GM12878 (cell line): Measurements from ENCODE around the gene SLC24A3. TPM values are rescaled to one million over a fixed set of nuclear protein-coding genes. Genes with fewer than 3 reads are reported as not detected.

Experiments used
- ATAC-seq: fragments of 200-7000 bp; cut with Tn5 transposase; 3 replicates; pipeline ENCODE4 v1.9.1; 2020; ENCODE audit warnings: mild to moderate bottlenecking, moderate library complexity
- BruUV-seq: library from RNA; stranded (reverse); fragments of 400-500 nt; replicated peaks from 2 replicates; lab custom pipeline; 2021; lab: Mats Ljungman, UMichigan
- CTCF ChIA-PET: fragments of 300-600 bp; sonication (Branson Sonifier 250); formaldehyde crosslinking; extraction: SDS; loops from one replicate; lab custom pipeline; 2021; ENCODE audit warnings: inconsistent platforms; lab: Yijun Ruan, JAX
- POLR2A ChIA-PET: fragments of 350-600 bp; formaldehyde crosslinking; extraction: SDS; loops from one replicate; lab custom pipeline; 2021; ENCODE audit warnings: inconsistent platforms; lab: Charles Lee
- RAD21 ChIA-PET: fragments of 300-600 bp; sonication (Branson Sonifier 250); formaldehyde crosslinking; loops from one replicate; lab custom pipeline; 2023; ENCODE audit warnings: antibody characterized with exemption; ENCODE audit not compliant: unreplicated experiment; lab: Charles Lee
- SMC1A ChIA-PET: fragments of 300-600 bp; sonication (Branson Sonifier 250); formaldehyde crosslinking; loops from one replicate; lab custom pipeline; 2023; ENCODE audit not compliant: unreplicated experiment, uncharacterized antibody; lab: Charles Lee
- DNase-seq: peaks from one replicate; pipeline ENCODE4 v3.0.0-alpha.2; 2011; ENCODE audit warnings: low read depth, low spot score
- FAIRE-seq: peaks from 3 replicates; lab custom pipeline; 2011; peaks lifted over from hg19 to GRCh38; lab: Jason Lieb, UNC
- H2AFZ ChIP-seq: 2 replicates; pipeline ENCODE4 v1.6.0; 2011; ENCODE audit warnings: low read depth, low read length, control low read depth; ENCODE audit not compliant: control insufficient read depth
- H3K27ac ChIP-seq: 2 replicates; pipeline ENCODE4 v1.5.1; 2011; ENCODE audit warnings: control low read depth; ENCODE audit not compliant: control insufficient read depth, insufficient read depth
- H3K27me3 ChIP-seq, 2 experiments: replicated peaks in 1 of 2; 2 replicates each; pipeline versions ENCODE4 v1.6.0 to v1.6.1; 2011; ENCODE audit warnings: low read length in 1 of 2; ENCODE audit not compliant: control insufficient read depth in 2 of 2, insufficient read depth in 2 of 2
- H3K36me3 ChIP-seq, 2 experiments: 2 replicates each; pipeline ENCODE4 v1.5.1; 2011; ENCODE audit warnings: low read length in 1 of 2; ENCODE audit not compliant: control insufficient read depth in 2 of 2, insufficient read depth in 2 of 2
- H3K4me1 ChIP-seq: 2 replicates; pipeline ENCODE4 v1.6.1; 2011; ENCODE audit warnings: mild to moderate bottlenecking, low read length, moderate library complexity, mixed read lengths; ENCODE audit not compliant: control insufficient read depth, insufficient read depth
- H3K4me2 ChIP-seq: 2 replicates; pipeline ENCODE4 v1.6.0; 2011; ENCODE audit warnings: control low read depth; ENCODE audit not compliant: control insufficient read depth, insufficient read depth
- H3K4me3 ChIP-seq: fragments of 200-600 bp; sonication (generic); 2 replicates; pipeline ENCODE4 v1.5.1; 2016
- H3K79me2 ChIP-seq: 2 replicates; pipeline ENCODE4 v1.6.0; 2011; ENCODE audit warnings: low read length; ENCODE audit not compliant: control insufficient read depth, insufficient read depth
- H3K9ac ChIP-seq: 2 replicates; pipeline ENCODE4 v1.8.0; 2011; ENCODE audit warnings: low read length, control low read depth, mixed read lengths; ENCODE audit not compliant: control insufficient read depth, insufficient read depth
- H3K9me3 ChIP-seq: replicated peaks from 3 replicates; pipeline ENCODE4 v1.5.1; 2011; ENCODE audit warnings: mild to moderate bottlenecking, low read length; ENCODE audit not compliant: control insufficient read depth, insufficient read depth
- H4K20me1 ChIP-seq: 2 replicates; pipeline ENCODE4 v1.6.0; 2011; ENCODE audit not compliant: control insufficient read depth, insufficient read depth
- BHLHE40 ChIP-seq, 2 experiments: fragments of 450-650 bp in 1 of 2; IDR thresholded peaks; 2 replicates each; pipeline ENCODE4 v1.6.1; 2011 to 2017; ENCODE audit warnings: low read depth in 2 of 2, borderline replicate concordance in 1 of 2, improper control_type of control experiment in 1 of 2, low read length in 1 of 2, mild to moderate bottlenecking in 1 of 2
- E2F4 ChIP-seq: IDR thresholded peaks from 2 replicates; pipeline ENCODE4 v1.6.1; 2012; ENCODE audit warnings: low read depth, low read length, improper control_type of control experiment
- HDAC6 ChIP-seq: fragments of 200-600 bp; sonication (generic); IDR thresholded peaks from one replicate; pipeline ENCODE4 v1.8.0; 2017; ENCODE audit warnings: antibody characterized with exemption; ENCODE audit not compliant: unreplicated experiment
- HDGF ChIP-seq: fragments of 450-650 bp; IDR thresholded peaks from 2 replicates; pipeline ENCODE4 v1.6.1; 2016; ENCODE audit warnings: antibody characterized with exemption
- NR2F1 ChIP-seq: fragments of 450-650 bp; conservative IDR thresholded peaks from 2 replicates; pipeline ENCODE4 v1.6.1; 2017; ENCODE audit warnings: mild to moderate bottlenecking
- POLR2AphosphoS2 ChIP-seq: IDR thresholded peaks from 2 replicates; pipeline ENCODE4 v1.6.1; 2011; ENCODE audit warnings: low read depth, mild to moderate bottlenecking, low read length, improper control_type of control experiment, moderate library complexity
- RUNX3 ChIP-seq: IDR thresholded peaks from 2 replicates; pipeline ENCODE4 v1.6.1; 2012; ENCODE audit warnings: low read length, inconsistent platforms
- SKIL ChIP-seq: fragments of 450-650 bp; IDR thresholded peaks from 2 replicates; pipeline ENCODE4 v1.6.1; 2017; ENCODE audit warnings: mild to moderate bottlenecking, low read depth, inconsistent platforms; ENCODE audit not compliant: poor library complexity, severe bottlenecking
- YY1 ChIP-seq: IDR thresholded peaks from 2 replicates; pipeline ENCODE4 v1.6.1; 2011; ENCODE audit warnings: low read depth, mild to moderate bottlenecking, low read length
- ZNF384 ChIP-seq: IDR thresholded peaks from 2 replicates; pipeline ENCODE4 v1.6.1; 2012; ENCODE audit warnings: low read depth, mild to moderate bottlenecking, low read length, improper control_type of control experiment, borderline replicate concordance
- ZNF687 ChIP-seq: fragments of 450-650 bp; IDR thresholded peaks from 2 replicates; pipeline ENCODE4 v1.6.1; 2017; ENCODE audit warnings: mild to moderate bottlenecking, moderate library complexity
- WGBS: methylation state at CpG from one replicate; pipeline ENCODE4 v1.1.6; 2016; ENCODE audit warnings: low lambda C conversion rate; ENCODE audit not compliant: insufficient replicate concordance, insufficient coverage; ENCODE audit errors: missing lambda C conversion rate; 5-methylcytosine and 5-hydroxymethylcytosine counted together
- in situ Hi-C: fragments of 300-500 bp; cut with MboI; formaldehyde crosslinking; loops from 9 replicates; pipeline ENCODE4 v1.14.3; 2018; ENCODE audit warnings: mixed read lengths
- intact Hi-C: fragments of 100-400 bp; cut with micrococcal nuclease; formaldehyde crosslinking; loops from one replicate; pipeline ENCODE4 v1.14.2; 2022; ENCODE audit not compliant: unreplicated experiment
- polyA plus RNA-seq, 11 experiments: library from polyadenylated mRNA; depleted of rRNA in 4 of 11; unstranded in 6 of 11; stranded (reverse) in 5 of 11; fragments of >200 nt; fragmentation: Nextera tagmentation in 4 of 11; fragmentation: Illumina TruSeq in 1 of 11; extraction: Ambion mirVana in 4 of 11; extraction: Trizol in 1 of 11; gene quantifications; 1 replicate in 1 of 11; 2 replicates in 10 of 11; pipeline versions ENCODE4 v1.2.1 to v1.2.3, GENCODE V29; 2011 to 2016; ENCODE audit warnings: inconsistent platforms in 2 of 11, missing spikeins in 2 of 11, low read depth in 1 of 11
- total RNA-seq, 4 experiments: library from RNA; depleted of rRNA in 3 of 4; stranded (reverse); fragments of >200 nt in 3 of 4; fragmentation: Illumina TruSeq in 1 of 4; extraction: Trizol in 1 of 4; gene quantifications; 2 replicates each; pipeline versions ENCODE4 v1.2.1 to v1.2.3, GENCODE V29; 2013 to 2021

SLC24A3 gene
- total and polyA plus RNA-seq, 10 of the 15 experiments (the other 5 are each of a cell fraction or from before 2014, with no cell fraction given) = 0.04 TPM; not detected in 9

- no peak for FAIRE-seq
Measured at GRCh38 chr20:19761841-19762240, 549.4 kb downstream of the SLC24A3 start.

More at GRCh38 chr20:19761841-19762240, 549.4 kb downstream of the SLC24A3 start:
- 5% methylated on average over 2 of the region's 2 CpGs for WGBS
- intact Hi-C loops = no loop called here
- Histone ChIP-seq H4K20me1 (no peaks in the 10 kb centered on the region), H3K27ac (no peak overlapping the region), H3K9ac (no peak overlapping the region), H2AFZ (no peak overlapping the region), H3K4me1 (no peaks in the 10 kb centered on the region), H3K9me3 (no peaks in the 10 kb centered on the region), H3K4me2 (no peak overlapping the region), H3K79me2 (no peaks in the 10 kb centered on the region), H3K27me3 (peaks cover 12 to 15% of the 10 kb centered on the region in 2 experiments), H3K36me3 (no peaks in the 10 kb centered on the region), H3K4me3 (no peak overlapping the region)
- ChIA-PET SMC1A (interaction anchor here (0.7 to 1.0 kb wide), 4 partner anchors 8 to 27 kb away, joined by 3 to 4 read pairs (median 4); no protein-coding TSS in a partner anchor), POLR2A (no interaction called here), RAD21 (interaction anchor here (0.8 to 2.8 kb wide), 3 partner anchors 18 to 56 kb away, joined by 3 to 9 read pairs (median 4); no protein-coding TSS in a partner anchor), CTCF (interaction anchor here (1.1 to 1.4 kb wide), 4 partner anchors 14 to 25 kb away, joined by 3 to 6 read pairs (median 3); no protein-coding TSS in a partner anchor)
- DNase-seq = no peak
- no TSS peak for BruUV-seq
- in situ Hi-C loops = no loop called here
- no peak for TF ChIP-seq NR2F1
- no peak for TF ChIP-seq SKIL
- TF ChIP-seq POLR2AphosphoS2 = no peak
- no peak for TF ChIP-seq ZNF687
- no peak for TF ChIP-seq ZNF384
- TF ChIP-seq HDAC6 = no peak
- TF ChIP-seq RUNX3 = no peak
- TF ChIP-seq HDGF = no peak
- no peak for TF ChIP-seq BHLHE40 (IDR thresholded peaks at IDR 0.05; ENCODE audit: borderline replicate concordance in 1 of 2, low read depth in 2 of 2, low read length in 1 of 2)
- TF ChIP-seq YY1 = no peak
- no peak for TF ChIP-seq E2F4
- ATAC-seq = no peak
